NCI-H1417 (cell line): ENCODE measurements around the gene OMA1.
"Not testable (repeated sequence)": the region's sequence is repeated elsewhere in the genome, so short reads cannot be mapped to it uniquely, and the experiment has no call there.

Experiments used
- DNase-seq, 3 experiments: peaks; one replicate each; lab custom pipeline; 2025; lab: John Stamatoyannopoulos, UW

The OMA1 gene

GRCh38 chr1:58573705-58574591 is 27.4 kb upstream of the OMA1 start:
- no peak for DNase-seq

GRCh38 chr1:58573138-58573537 is 26.6 kb upstream of the OMA1 start:
- no peak for DNase-seq

GRCh38 chr1:58572690-58573089 is 26.2 kb upstream of the OMA1 start:
- DNase-seq = peak in 1 of 3 experiments; percentile 17

GRCh38 chr1:58571616-58572015 is 25.1 kb upstream of the OMA1 start:
- DNase-seq = no peak

- no peak for DNase-seq
Measured at GRCh38 chr1:58570817-58571216, 24.3 kb upstream of the OMA1 start.

GRCh38 chr1:58570094-58570493 is 23.6 kb upstream of the OMA1 start:
- DNase-seq = no peak

- DNase-seq = no peak
Measured at GRCh38 chr1:58568911-58569310, 22.4 kb upstream of the OMA1 start.

- no peak for DNase-seq
Measured at GRCh38 chr1:58568271-58568860, 21.8 kb upstream of the OMA1 start.

GRCh38 chr1:58566339-58566738 is 19.8 kb upstream of the OMA1 start:
- no peak for DNase-seq

GRCh38 chr1:58563715-58564114 is 17.2 kb upstream of the OMA1 start:
- not testable (repeated sequence) for DNase-seq

- DNase-seq = no peak
Measured at GRCh38 chr1:58561633-58562032, 15.1 kb upstream of the OMA1 start.

- DNase-seq = no peak
Measured at GRCh38 chr1:58555393-58555792, 8.9 kb upstream of the OMA1 start.

GRCh38 chr1:58551186-58552140 is 4.9 kb upstream of the OMA1 start:
- DNase-seq = no peak

- not testable (repeated sequence) for DNase-seq
Measured at GRCh38 chr1:58549291-58549690, 2.8 kb upstream of the OMA1 start.

GRCh38 chr1:58548371-58548770 is 1.8 kb upstream of the OMA1 start:
- DNase-seq = peak in 1 of 3 experiments; percentile 16

- DNase-seq = peak; percentile 72 to 80 (median 79)
Measured at GRCh38 chr1:58545591-58546519, 671 bp downstream of the OMA1 start.

- DNase-seq = no peak
Measured at GRCh38 chr1:58543260-58543659, 3.3 kb downstream of the OMA1 start.

- DNase-seq = no peak
Measured at GRCh38 chr1:58539553-58539952, 7.0 kb downstream of the OMA1 start.

- no peak for DNase-seq
Measured at GRCh38 chr1:58538821-58539220, 7.7 kb downstream of the OMA1 start.

- DNase-seq = not testable (repeated sequence)
Measured at GRCh38 chr1:58531842-58532241, 14.7 kb downstream of the OMA1 start.

- no peak for DNase-seq
Measured at GRCh38 chr1:58529284-58529683, 17.2 kb downstream of the OMA1 start.
